Epithelial cell of alveolus of lung (primary cell): ENCODE data around the gene CIRBP. TPM values are rescaled to one million over a fixed set of nuclear protein-coding genes. Genes with fewer than 3 reads are reported as not detected.

Source experiments
- total RNA-seq: library from RNA; depleted of rRNA; stranded (reverse); fragments of >200 nt; gene quantifications from 2 replicates; pipeline ENCODE4 v1.2.1, GENCODE V29; 2015

Gene CIRBP
- 239 and 297 TPM in 2 replicates for total RNA-seq

GRCh38 chr19:1269065-1269477 lies at the start of gene CIRBP:
Gene CIRBP (plus strand): TSS chr19:1269332. CDS start chr19:1270934, 1,602 bp downstream.

GRCh38 chr19:1237754-1238368 lies 31.3 kb upstream of the CIRBP start, which contains the start of gene CBARP:
Gene CBARP (minus strand): TSS chr19:1238005. CDS start chr19:1236100, 1,905 bp downstream.

GRCh38 chr19:1241417-1242095 lies 27.6 kb upstream of the CIRBP start, which contains the start of gene ATP5F1D:
Gene ATP5F1D (plus strand): TSS chr19:1241751. CDS start chr19:1241851, 100 bp downstream.

GRCh38 chr19:1248139-1248785 lies 20.9 kb upstream of the CIRBP start, which contains the start of gene MIDN:
Gene MIDN (plus strand): TSS chr19:1248583. CDS start chr19:1250297, 1,714 bp downstream.

GRCh38 chr19:1275260-1275975 lies 6.3 kb downstream of the CIRBP start, which contains the start of gene FAM174C:
Gene FAM174C (plus strand): TSS chr19:1275530. CDS start chr19:1275550, 20 bp downstream.

GRCh38 chr19:1285737-1286360 lies 16.7 kb downstream of the CIRBP start, which contains the start of gene EFNA2:
Gene EFNA2 (plus strand): TSS chr19:1285873. CDS start chr19:1286169, 296 bp downstream.

Other genes with a start within 250 kb of the CIRBP start
- gene TMEM259, start 248.2 kb upstream of the CIRBP start, total RNA-seq, result 126 and 158 TPM in 2 replicates
- not detected in 2 replicates for gene RNU6-2, start 247.8 kb upstream of the CIRBP start, total RNA-seq
- 265 and 382 TPM in 2 replicates for gene CNN2, start 242.7 kb upstream of the CIRBP start, total RNA-seq
- 1.9 and 3.3 TPM in 2 replicates for gene ABCA7, start 229.2 kb upstream of the CIRBP start, total RNA-seq
- gene ARHGAP45, start 202.2 kb upstream of the CIRBP start, total RNA-seq, result 3.4 and 4.5 TPM in 2 replicates
- 207 and 220 TPM in 2 replicates for gene POLR2E, start 174.0 kb upstream of the CIRBP start, total RNA-seq
- gene GPX4, start 165.3 kb upstream of the CIRBP start, total RNA-seq, result 357 and 567 TPM in 2 replicates
- gene SBNO2, start 95.1 kb upstream of the CIRBP start, total RNA-seq, result 33.7 and 63.0 TPM in 2 replicates
- gene STK11, start 63.6 kb upstream of the CIRBP start, total RNA-seq, result 63.7 and 77.8 TPM in 2 replicates
- 1.9 and 4.5 TPM in 2 replicates for gene CBARP, start 31.3 kb upstream of the CIRBP start, total RNA-seq
- 85.8 and 140 TPM in 2 replicates for gene ATP5F1D, start 27.6 kb upstream of the CIRBP start, total RNA-seq
- 25.0 and 75.9 TPM in 2 replicates for gene MIDN, start 20.7 kb upstream of the CIRBP start, total RNA-seq
- 57.6 and 62.4 TPM in 2 replicates for gene FAM174C, start 6.2 kb downstream of the CIRBP start, total RNA-seq
- gene EFNA2, start 16.5 kb downstream of the CIRBP start, total RNA-seq, result not detected in 2 replicates
- gene NDUFS7, start 114.6 kb downstream of the CIRBP start, total RNA-seq, result 129 and 170 TPM in 2 replicates
- 62.0 and 67.4 TPM in 2 replicates for gene GAMT, start 132.2 kb downstream of the CIRBP start, total RNA-seq
- 55.4 and 72.5 TPM in 2 replicates for gene DAZAP1, start 138.3 kb downstream of the CIRBP start, total RNA-seq
- gene RPS15, start 169.1 kb downstream of the CIRBP start, total RNA-seq, result 2,162 and 4,639 TPM in 2 replicates
- under 0.01 and 0.16 TPM in 2 replicates for gene APC2, start 180.8 kb downstream of the CIRBP start, total RNA-seq
- 36.5 and 39.2 TPM in 2 replicates for gene C19orf25, start 209.9 kb downstream of the CIRBP start, total RNA-seq
- 0.52 and 2.9 TPM in 2 replicates for gene PCSK4, start 221.0 kb downstream of the CIRBP start, total RNA-seq
- 2.7 and 2.8 TPM in 2 replicates for gene REEP6, start 221.8 kb downstream of the CIRBP start, total RNA-seq
- 5.0 and 15.2 TPM in 2 replicates for gene ADAMTSL5, start 243.7 kb downstream of the CIRBP start, total RNA-seq